ENCODE measurements around the gene EHMT2.

EHMT2 gene

DNA sequence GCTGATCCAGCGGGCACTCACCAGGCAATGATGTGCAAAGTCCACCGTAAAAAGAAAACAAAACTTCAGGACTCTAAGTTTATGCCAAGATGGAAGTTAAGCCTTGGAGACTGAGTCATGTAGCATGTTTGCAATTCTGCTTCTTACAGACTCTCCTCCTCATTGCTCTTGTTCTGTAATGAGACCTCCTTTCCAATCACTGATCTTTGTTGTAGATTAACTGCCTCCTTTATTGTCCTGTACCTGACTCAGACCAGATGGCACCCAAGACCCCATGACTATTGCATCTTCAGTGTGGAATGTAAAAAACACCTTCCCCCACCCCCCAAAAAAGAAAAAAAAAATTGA, 46.0 kb downstream of the EHMT2 start:
- TF ChIP-seq CTCF (IDR thresholded peaks at IDR 0.05; ENCODE audit: borderline replicate concordance, extremely low read depth, low read length, poor library complexity, severe bottlenecking) (no peak), EZH2 (IDR thresholded peaks at IDR 0.05; ENCODE audit: borderline replicate concordance, low read depth, low read length, severe bottlenecking) (no peak)

DNA sequence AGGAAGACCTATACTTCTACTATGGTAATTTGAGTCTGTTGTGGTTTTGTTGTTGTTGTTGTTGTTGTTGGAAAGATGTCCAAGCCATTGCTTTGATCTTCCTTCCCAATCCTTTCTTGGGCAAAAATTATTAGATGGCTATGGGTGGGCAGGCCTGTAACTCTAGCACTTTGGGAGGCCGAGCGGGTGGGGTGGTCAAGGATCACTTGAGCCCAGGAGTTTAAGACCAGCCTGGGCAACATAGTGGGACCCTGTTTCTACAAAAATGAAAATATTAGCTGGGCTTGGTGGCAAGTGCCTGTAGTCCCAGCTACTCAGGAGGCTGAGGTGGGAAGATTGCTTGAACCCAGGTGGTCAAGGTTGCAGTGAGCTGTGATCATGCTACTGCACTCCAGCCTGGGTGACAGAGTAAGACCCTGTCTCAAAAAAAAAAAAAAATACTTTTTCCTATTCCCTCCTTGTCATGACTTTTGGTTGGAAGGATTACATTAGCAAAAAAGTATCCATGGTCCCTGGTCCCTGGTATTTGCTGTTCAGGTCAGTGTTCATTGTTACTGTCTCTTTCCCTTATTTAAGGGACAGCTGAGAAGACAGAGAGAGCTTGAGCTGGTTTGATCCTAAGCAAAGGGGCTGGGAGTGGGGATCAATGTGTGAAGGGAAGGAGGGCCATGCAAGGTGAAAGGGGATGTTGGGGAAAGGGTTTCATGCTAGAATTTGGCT, 46.6 kb downstream of the EHMT2 start:
- ATAC-seq (ENCODE audit: insufficient read depth, low read depth) = no peak
- no peaks in the 10 kb centered on the region for H3K36me3 ChIP-seq (ENCODE audit: insufficient read depth, low read length)

More for the DNA sequence above, 46.0 kb downstream of the EHMT2 start:
- Histone ChIP-seq H3K4me2 (ENCODE audit: insufficient read depth, low read length) (no peak overlapping the region), H3K9me3 (ENCODE audit: insufficient read depth, low read length, severe bottlenecking) (no peaks in the 10 kb centered on the region), H3K9ac (ENCODE audit: low read depth, low read length) (no peak overlapping the region), H2AFZ (ENCODE audit: low read depth, low read length) (no peak overlapping the region), H3K36me3 (ENCODE audit: insufficient read depth, low read length) (no peaks in the 10 kb centered on the region), H3K79me2 (ENCODE audit: insufficient read depth, low read length) (no peaks in the 10 kb centered on the region), H3K27me3 (ENCODE audit: insufficient read depth, low read length, poor library complexity) (no peaks in the 10 kb centered on the region), H4K20me1 (ENCODE audit: insufficient read depth, low read length) (no peaks in the 10 kb centered on the region), H3K4me3 (ENCODE audit: low read depth in 1 of 2, low read length in 2 of 2) (no peak overlapping the region), H3K27ac (ENCODE audit: low read length) (no peak overlapping the region), H3K4me1 (ENCODE audit: insufficient read depth, low read length) (no peaks in the 10 kb centered on the region)
- DNase-seq (no peak), ATAC-seq (ENCODE audit: insufficient read depth, low read depth) (no peak)

DNA sequence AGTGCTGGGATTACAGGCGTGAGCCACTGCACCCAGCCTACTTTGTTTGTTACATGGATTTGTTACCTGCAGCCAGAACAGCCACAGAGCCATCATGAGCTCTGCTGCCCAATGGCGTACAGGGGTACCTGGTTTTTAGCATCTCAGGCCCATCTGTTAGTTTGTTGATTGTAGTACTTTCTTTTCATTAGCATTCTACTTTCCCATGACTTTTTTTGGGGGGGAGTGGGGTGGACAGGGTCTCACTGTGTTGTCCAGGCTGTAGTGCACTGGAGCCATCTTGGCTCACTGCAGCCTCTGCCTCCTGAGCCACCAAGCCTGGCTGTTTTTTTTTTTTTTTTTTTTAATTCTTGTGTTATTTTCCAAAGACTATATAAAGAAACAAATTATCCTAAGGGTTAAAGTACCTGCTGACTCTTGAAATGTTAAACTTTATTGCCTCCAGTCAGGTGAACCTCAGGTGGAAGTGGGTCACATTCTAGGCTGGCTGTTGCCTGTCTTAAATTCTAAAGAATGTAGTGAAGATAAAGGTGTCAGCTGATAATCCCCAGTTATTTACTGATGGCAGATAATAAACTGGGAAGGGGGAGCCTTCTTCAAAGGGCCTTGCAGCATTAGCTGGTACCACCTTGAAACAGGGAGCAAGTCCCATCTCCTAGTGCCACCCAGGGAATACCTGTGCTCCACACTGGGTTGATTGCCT, 50.1 kb downstream of the EHMT2 start:
- Histone ChIP-seq H3K4me3 (ENCODE audit: low read depth in 1 of 2, low read length in 2 of 2) (no peak overlapping the region), H3K27me3 (ENCODE audit: insufficient read depth, low read length, poor library complexity) (no peaks in the 10 kb centered on the region), H3K4me2 (ENCODE audit: insufficient read depth, low read length) (no peak overlapping the region), H3K36me3 (ENCODE audit: insufficient read depth, low read length) (no peaks in the 10 kb centered on the region), H3K9ac (ENCODE audit: low read depth, low read length) (no peak overlapping the region), H3K4me1 (ENCODE audit: insufficient read depth, low read length) (no peaks in the 10 kb centered on the region), H3K9me3 (ENCODE audit: insufficient read depth, low read length, severe bottlenecking) (no peaks in the 10 kb centered on the region), H2AFZ (ENCODE audit: low read depth, low read length) (no peak overlapping the region), H4K20me1 (ENCODE audit: insufficient read depth, low read length) (no peaks in the 10 kb centered on the region), H3K79me2 (ENCODE audit: insufficient read depth, low read length) (no peaks in the 10 kb centered on the region), H3K27ac (ENCODE audit: low read length) (no peak overlapping the region)
- no peak for DNase-seq
- ATAC-seq (ENCODE audit: insufficient read depth, low read depth) = no peak
- no peak for TF ChIP-seq EZH2 (IDR thresholded peaks at IDR 0.05; ENCODE audit: borderline replicate concordance, low read depth, low read length, severe bottlenecking)
- no peak for TF ChIP-seq CTCF (IDR thresholded peaks at IDR 0.05; ENCODE audit: borderline replicate concordance, extremely low read depth, low read length, poor library complexity, severe bottlenecking)

More for the DNA sequence above, 46.6 kb downstream of the EHMT2 start:
- H3K27ac ChIP-seq (ENCODE audit: low read length) = no peak overlapping the region
- no peaks in the 10 kb centered on the region for H3K9me3 ChIP-seq (ENCODE audit: insufficient read depth, low read length, severe bottlenecking)
- TF ChIP-seq CTCF (IDR thresholded peaks at IDR 0.05; ENCODE audit: borderline replicate concordance, extremely low read depth, low read length, poor library complexity, severe bottlenecking) (no peak), EZH2 (IDR thresholded peaks at IDR 0.05; ENCODE audit: borderline replicate concordance, low read depth, low read length, severe bottlenecking) (no peak)
- H3K27me3 ChIP-seq (ENCODE audit: insufficient read depth, low read length, poor library complexity) = no peaks in the 10 kb centered on the region
- no peak overlapping the region for H3K4me3 ChIP-seq (ENCODE audit: low read depth in 1 of 2, low read length in 2 of 2)
- no peaks in the 10 kb centered on the region for H3K4me1 ChIP-seq (ENCODE audit: insufficient read depth, low read length)
- H3K79me2 ChIP-seq (ENCODE audit: insufficient read depth, low read length) = no peaks in the 10 kb centered on the region
- no peak overlapping the region for H2AFZ ChIP-seq (ENCODE audit: low read depth, low read length)
- H4K20me1 ChIP-seq (ENCODE audit: insufficient read depth, low read length) = no peaks in the 10 kb centered on the region
- DNase-seq = no peak
- H3K4me2 ChIP-seq (ENCODE audit: insufficient read depth, low read length) = no peak overlapping the region
- H3K9ac ChIP-seq (ENCODE audit: low read depth, low read length) = no peak overlapping the region
